Measurements from ENCODE around the gene SNX5. TPM values are rescaled to one million over a fixed set of nuclear protein-coding genes. Genes with fewer than 3 reads are reported as not detected.
"Not testable (repeated sequence)": the region's sequence is repeated elsewhere in the genome, so short reads cannot be mapped to it uniquely, and the experiment has no call there.

SNX5 gene
- total RNA-seq, 2 donors from 2014 or later: 48.3 to 84.8 TPM

DNA sequence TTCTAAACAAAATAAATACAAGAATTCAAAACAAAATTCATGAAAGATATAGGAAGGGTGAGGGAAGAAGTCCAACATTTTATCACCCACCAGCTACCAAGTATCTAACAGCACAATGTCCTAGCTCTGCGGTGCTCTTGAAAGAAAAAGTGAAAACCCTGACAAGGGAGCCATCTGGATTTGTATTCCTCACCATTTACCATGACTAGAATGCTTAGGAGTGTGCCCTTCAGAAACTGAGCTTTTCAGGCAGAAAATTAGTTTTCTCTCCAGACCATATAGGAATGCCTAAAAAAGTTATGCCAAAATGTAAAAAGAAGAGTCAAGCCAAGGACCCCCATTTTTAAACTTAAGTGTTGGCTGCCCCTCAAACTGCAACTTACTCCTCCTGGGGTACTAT lies 4.5 kb downstream of the SNX5 start:
- DNase-seq (ENCODE audit: low spot score): no peak
- H3K27me3 ChIP-seq (replicated peaks; ENCODE audit: insufficient read depth): no peaks in the 10 kb centered on the region
- TF ChIP-seq POLR2AphosphoS5 (IDR thresholded peaks at IDR 0.05): no peak
- TF ChIP-seq POLR2A (IDR thresholded peaks at IDR 0.05): no peak
- TF ChIP-seq, protein P1, sequence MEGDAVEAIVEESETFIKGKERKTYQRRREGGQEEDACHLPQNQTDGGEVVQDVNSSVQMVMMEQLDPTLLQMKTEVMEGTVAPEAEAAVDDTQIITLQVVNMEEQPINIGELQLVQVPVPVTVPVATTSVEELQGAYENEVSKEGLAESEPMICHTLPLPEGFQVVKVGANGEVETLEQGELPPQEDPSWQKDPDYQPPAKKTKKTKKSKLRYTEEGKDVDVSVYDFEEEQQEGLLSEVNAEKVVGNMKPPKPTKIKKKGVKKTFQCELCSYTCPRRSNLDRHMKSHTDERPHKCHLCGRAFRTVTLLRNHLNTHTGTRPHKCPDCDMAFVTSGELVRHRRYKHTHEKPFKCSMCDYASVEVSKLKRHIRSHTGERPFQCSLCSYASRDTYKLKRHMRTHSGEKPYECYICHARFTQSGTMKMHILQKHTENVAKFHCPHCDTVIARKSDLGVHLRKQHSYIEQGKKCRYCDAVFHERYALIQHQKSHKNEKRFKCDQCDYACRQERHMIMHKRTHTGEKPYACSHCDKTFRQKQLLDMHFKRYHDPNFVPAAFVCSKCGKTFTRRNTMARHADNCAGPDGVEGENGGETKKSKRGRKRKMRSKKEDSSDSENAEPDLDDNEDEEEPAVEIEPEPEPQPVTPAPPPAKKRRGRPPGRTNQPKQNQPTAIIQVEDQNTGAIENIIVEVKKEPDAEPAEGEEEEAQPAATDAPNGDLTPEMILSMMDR (IDR thresholded peaks at IDR 0.05): no peak
- intact Hi-C loops (cut with DNase I): loop anchor here (5.0 kb wide), 1 partner anchor 33 kb away; no protein-coding TSS in a partner anchor
- 85% methylated on average over 1 of the region's 1 CpG for WGBS
- no peaks in the 10 kb centered on the region for H3K9me3 ChIP-seq
- H3K27ac ChIP-seq: no peak overlapping the region
- H3K36me3 ChIP-seq: no peaks in the 10 kb centered on the region
- H3K4me3 ChIP-seq: no peak overlapping the region
- no peaks in the 10 kb centered on the region for H3K4me1 ChIP-seq (replicated peaks)

DNA sequence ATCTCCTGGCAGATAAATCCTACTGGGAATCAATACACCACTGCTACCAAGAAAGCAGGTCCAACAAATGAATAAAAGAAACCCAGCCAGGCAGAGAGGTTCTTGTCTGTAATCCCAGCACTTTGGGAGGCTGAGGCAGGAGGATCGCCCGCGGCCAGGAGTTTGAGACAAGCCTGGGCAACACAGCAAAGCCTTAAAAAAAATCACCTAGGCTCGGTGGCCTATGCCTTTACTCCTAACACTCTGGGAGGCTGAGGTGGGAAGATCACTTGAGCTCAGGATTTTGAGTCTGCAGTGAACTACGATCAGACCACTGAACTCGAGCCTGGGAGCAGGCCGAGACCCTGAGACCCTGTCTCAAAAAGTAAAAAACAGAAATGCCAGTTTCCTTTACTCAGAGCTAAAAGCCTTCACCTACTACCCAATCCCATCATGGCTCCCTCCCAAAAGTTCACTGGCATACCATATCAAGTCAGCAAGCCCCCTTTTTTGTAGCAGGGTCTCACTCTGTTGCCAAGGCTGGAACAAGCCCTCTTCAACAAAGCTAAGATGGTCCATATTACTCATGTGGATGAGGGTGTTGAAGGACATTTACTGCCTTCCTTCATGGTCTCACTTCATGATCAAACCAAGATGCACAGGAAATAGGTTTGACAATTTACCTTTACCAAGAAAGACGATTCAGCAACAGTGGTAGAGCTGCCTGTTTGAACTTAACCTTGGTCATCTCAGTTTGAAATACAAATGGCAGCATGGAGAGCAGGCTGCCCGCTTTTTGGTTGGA lies 5.3 kb downstream of the SNX5 start:
- Histone ChIP-seq H3K27ac (no peak overlapping the region), H3K36me3 (no peaks in the 10 kb centered on the region), H3K4me1 (replicated peaks) (no peaks in the 10 kb centered on the region), H3K4me3 (no peak overlapping the region), H3K9me3 (no peaks in the 10 kb centered on the region), H3K27me3 (replicated peaks; ENCODE audit: insufficient read depth) (no peaks in the 10 kb centered on the region)
- no peak for DNase-seq (ENCODE audit: low spot score)
- TF ChIP-seq, protein P1 (IDR thresholded peaks at IDR 0.05): no peak
- TF ChIP-seq POLR2AphosphoS5 (IDR thresholded peaks at IDR 0.05) (no peak), POLR2A (IDR thresholded peaks at IDR 0.05) (no peak)
- 88% methylated on average over 9 of the region's 9 CpGs for WGBS
- intact Hi-C loops (cut with DNase I): loop anchor here (5.0 kb wide), 1 partner anchor 34 kb away; no protein-coding TSS in a partner anchor

DNA sequence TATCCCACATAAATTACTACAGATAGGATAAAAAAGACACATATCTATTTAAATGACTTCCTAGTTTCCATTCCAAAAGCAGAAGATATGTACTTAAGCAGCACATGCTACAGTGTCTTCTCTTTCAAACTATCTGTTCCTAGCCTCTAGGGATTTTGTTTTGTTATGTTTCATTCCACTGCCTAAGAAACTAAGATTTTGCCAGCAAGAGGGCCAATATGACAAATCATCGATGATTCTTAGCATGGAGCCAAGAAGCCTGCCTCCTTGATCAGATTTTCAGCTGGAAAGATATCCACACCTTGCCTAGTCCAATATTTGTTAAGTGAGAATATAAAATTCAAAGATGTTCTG lies 7.0 kb downstream of the SNX5 start:
- TF ChIP-seq POLR2A (IDR thresholded peaks at IDR 0.05) (no peak), POLR2AphosphoS5 (IDR thresholded peaks at IDR 0.05) (no peak)
- TF ChIP-seq, protein P1 (IDR thresholded peaks at IDR 0.05): no peak
- Histone ChIP-seq H3K27me3 (replicated peaks; ENCODE audit: insufficient read depth) (no peaks in the 10 kb centered on the region), H3K4me3 (no peak overlapping the region), H3K9me3 (no peaks in the 10 kb centered on the region), H3K36me3 (no peaks in the 10 kb centered on the region), H3K4me1 (replicated peaks) (no peaks in the 10 kb centered on the region), H3K27ac (peak overlapping the region; percentile 20 to 44)
- 5% methylated on average over 1 of the region's 1 CpG for WGBS
- intact Hi-C loops (cut with DNase I): loop anchor here (5.0 kb wide), 1 partner anchor 36 kb away; no protein-coding TSS in a partner anchor
- no peak for DNase-seq (ENCODE audit: low spot score)

DNA sequence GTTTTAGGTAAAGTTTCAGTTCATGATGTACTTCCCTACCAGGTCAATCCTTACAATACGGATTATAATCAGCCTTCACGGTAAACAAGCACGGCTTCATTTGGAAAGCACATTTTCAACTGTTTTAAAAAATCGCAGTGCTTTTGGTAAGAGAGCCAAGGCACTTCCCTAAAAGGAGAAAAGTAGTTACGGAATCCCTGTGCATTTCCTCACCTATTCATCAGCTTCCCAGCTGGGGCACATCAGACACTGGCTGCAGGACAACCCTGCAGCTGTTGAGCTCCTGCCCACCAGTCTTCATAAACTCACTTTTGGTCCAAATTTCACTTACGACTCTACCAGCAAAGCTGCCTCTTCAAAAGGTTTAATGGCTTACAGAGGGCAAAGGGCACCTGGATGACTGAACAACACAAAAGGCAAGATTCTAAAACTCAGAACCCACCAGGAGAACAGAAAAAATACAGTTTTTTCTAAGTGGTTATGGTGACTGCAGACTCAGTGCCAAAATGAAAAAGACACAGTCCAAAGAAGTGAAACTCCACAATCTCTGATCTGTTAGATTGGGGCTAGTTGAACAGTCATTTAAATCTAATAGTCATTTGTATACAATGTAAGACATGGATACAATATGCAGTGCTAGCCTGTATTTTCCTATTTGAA lies 7.5 kb downstream of the SNX5 start:
- Histone ChIP-seq H3K4me1 (replicated peaks) (no peaks in the 10 kb centered on the region), H3K4me3 (no peak overlapping the region), H3K36me3 (no peaks in the 10 kb centered on the region), H3K27me3 (replicated peaks; ENCODE audit: insufficient read depth) (no peaks in the 10 kb centered on the region), H3K27ac (peak overlapping the region; percentile 20 to 44), H3K9me3 (no peaks in the 10 kb centered on the region)
- WGBS: 18% methylated on average over 6 of the region's 6 CpGs
- no peak for DNase-seq (ENCODE audit: low spot score)
- intact Hi-C loops (cut with DNase I): loop anchor here (5.0 kb wide), 1 partner anchor 36 kb away; no protein-coding TSS in a partner anchor
- TF ChIP-seq POLR2A (IDR thresholded peaks at IDR 0.05) (no peak), POLR2AphosphoS5 (IDR thresholded peaks at IDR 0.05) (no peak)
- TF ChIP-seq, protein P1 (IDR thresholded peaks at IDR 0.05): no peak

DNA sequence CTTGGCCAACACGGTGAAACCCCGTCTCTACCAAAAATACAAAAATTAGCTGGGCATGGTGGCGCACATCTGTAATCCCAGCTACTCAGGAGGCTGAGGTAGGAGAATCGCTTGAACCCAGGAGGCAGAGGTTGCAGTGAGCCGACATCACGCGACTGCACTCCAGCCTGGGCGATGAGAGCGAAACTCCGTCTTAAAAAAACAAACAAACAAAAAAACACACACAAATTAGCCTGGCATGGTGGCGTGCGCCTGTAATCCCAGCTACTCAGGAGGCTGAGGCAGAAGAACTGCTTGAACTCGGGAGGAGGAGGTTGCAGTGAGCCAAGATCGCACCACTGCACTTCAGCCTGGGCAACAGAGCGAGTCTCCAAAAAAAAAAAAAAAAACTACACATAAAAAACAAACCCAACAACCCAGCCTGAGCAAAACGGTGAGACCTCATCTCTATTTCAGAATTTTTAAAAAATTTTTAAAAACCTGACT lies 8.2 kb downstream of the SNX5 start:
- not testable (repeated sequence) for H3K4me1 ChIP-seq (replicated peaks); H3K36me3 ChIP-seq; H3K4me3 ChIP-seq; H3K27me3 ChIP-seq (replicated peaks; ENCODE audit: insufficient read depth); H3K9me3 ChIP-seq; H3K27ac ChIP-seq; DNase-seq (ENCODE audit: low spot score)
- WGBS: 85% methylated on average over 16 of the region's 16 CpGs
- intact Hi-C loops (cut with DNase I): loop anchor here (5.0 kb wide), 1 partner anchor 37 kb away; no protein-coding TSS in a partner anchor

Data from prostate gland (tissue), 2 donors.